ENCODE measurements around the gene ACVRL1. TPM values are rescaled to one million over a fixed set of nuclear protein-coding genes. Genes with fewer than 3 reads are reported as not detected.

The ACVRL1 gene
- polyA plus RNA-seq, 3 donors, result 29.9 to 37.0 (median 31.1) TPM

DNA sequence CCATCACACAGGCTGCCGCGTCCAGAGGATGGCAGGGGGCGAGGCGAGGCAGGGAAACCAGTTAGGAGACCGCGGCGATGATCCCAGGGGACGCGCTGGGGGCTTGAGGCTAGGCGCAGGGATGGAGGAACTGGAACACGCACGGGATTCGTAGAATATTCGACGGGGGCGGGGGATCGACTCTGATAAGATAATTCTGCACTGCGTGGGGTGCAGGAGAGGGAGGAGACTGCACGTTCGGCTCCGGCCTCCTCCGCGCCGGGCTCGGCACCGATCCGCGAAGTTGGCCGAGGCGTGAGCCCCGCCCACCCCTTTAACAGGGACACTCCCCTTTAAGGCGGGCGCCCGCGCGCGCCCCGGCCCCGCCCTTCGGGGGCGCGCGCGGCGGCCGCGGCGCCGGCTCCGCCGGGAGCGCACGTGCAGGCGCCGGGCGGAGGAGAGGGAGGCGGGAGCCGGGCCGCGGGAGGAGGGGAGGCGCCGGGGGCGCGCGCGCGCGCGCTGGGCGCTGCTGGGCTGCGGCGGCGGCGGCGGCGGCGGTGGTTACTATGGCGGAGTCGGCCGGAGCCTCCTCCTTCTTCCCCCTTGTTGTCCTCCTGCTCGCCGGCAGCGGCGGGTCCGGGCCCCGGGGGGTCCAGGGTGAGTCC, 44.0 kb downstream of the ACVRL1 start, which contains the start of gene ACVR1B:
ACVR1B (plus strand) TSS at position 501 of the 644 bp plus-strand sequence; CDS start at position 546, 45 bp downstream.
- DNase-seq (ENCODE audit: extremely low read depth in 1 of 11, low read depth in 9 of 11, low spot score in 4 of 11), result peak; percentile 72 to 83 (median 77)

DNA sequence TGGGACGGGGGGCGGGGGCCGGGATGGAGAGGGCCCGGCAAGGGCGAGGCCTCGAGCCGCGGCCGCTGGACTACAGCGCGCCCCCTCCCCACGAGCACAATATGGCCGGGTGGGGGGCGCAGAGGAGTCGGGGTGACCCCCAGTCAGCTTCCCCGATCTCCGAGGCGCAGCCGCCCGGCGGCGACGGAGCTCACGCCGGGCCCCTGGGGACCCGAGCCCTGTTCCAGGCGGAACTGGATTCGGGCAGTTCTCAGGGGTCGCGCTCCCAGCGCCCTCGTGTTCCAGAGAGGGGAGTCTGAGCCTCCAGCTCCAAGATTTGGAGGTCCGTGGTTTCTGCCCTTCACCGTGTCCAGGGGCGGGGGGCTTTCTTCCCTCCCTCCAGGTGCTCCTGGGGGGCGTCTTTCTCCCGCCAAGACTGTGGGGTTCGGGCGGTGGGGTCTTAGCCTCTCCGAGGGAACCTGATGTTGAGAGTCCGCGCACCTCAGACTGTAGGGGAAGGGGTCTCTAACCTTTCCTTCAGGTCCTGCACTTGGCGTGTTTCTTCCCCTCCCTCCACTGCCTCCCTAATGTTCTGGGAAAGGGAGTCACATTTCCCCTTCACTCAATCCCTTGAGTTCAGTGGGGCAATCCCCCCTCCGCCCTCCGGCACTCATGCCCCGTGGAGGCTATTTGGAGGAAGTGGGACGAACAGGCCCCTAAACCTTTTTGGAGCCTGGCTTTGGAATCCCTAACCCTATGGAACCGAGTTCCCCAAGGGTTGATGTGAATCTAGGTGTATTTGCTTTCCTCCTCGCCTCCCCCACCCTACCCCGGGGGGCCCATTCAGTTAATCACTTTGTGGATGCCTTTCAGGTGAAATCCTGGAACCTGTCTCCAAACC, 44.8 kb downstream of the ACVRL1 start:
- no peak for DNase-seq (ENCODE audit: extremely low read depth in 1 of 11, low read depth in 9 of 11, low spot score in 4 of 11)

DNA sequence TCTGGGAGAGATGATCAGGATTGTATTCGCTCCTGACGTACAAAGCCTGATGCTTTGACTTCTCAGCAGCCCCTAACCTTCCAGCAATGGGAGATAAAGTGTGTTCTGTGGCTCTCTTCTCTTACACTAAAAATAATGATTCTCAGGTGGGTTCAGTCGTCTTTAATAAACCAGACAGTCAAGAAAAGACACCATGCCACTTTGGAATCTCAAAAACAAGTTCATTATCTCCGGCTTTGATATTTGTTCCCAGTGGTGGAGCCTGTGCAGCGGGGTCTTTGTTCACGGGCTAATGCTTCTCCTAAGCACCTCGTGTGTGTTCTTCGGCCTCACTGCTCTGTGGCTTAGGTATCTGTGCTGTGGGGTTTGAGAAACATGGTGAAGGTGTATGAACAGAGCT, 45.8 kb downstream of the ACVRL1 start:
- DNase-seq (ENCODE audit: extremely low read depth in 1 of 11, low read depth in 9 of 11, low spot score in 4 of 11), result no peak

DNA sequence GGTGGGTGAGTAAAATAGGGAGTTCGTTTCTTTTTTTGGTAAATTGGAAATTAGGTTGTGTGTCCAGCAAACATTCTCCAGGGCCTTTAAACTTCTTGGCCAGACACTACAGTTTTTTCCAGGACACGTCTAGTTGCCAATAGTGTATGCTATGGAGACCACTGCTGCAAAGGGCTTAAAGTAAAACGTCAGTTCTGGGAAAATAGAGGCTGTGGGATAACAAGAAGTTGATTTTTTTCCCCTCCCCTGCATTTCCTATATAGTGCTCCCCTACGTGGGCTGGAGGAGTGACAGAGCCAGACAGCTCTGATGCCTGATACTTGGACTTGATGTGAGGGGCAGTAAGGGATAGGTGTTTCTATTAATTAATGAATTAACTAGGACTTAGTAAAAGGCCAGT, 46.6 kb downstream of the ACVRL1 start:
- no peak for DNase-seq (ENCODE audit: extremely low read depth in 1 of 11, low read depth in 9 of 11, low spot score in 4 of 11)

DNA sequence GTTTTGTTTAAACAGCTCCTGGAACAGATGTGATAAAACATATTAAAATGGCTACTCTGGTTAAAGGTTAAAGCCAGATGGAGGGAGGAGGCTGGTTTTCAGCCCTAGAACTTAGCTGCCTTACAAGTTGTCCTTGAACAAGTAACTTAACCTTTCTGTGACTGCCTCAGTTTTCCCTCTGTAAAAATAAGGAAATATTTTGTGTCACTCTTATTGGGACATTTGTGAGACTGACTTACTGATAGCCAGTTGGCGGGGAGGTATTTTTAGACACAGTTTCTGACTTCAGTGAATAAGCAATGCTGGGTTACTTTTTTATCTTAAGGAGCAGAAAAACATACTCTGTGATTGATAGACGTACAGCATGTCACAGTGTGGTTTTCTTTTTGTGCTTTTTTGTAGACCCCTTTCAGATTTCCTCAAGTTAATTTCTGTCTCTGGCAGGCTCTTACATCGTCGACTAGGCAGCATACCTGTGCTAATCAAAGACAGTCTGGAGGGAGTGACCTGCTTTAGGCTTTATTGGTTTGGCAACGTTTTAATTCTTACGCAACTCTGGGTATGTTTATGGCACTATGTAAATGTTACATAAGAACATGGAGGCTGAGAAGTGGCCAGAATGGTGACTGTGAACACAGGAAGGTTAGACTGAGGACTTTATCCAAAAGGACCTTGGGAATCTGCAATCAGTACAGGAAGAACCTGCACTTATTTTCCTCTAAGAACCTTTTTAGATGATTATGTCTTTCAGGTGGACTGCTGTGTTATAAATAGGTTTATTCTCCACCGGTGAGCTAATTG, 47.5 kb downstream of the ACVRL1 start:
- no peak for DNase-seq (ENCODE audit: extremely low read depth in 1 of 11, low read depth in 9 of 11, low spot score in 4 of 11)

DNA sequence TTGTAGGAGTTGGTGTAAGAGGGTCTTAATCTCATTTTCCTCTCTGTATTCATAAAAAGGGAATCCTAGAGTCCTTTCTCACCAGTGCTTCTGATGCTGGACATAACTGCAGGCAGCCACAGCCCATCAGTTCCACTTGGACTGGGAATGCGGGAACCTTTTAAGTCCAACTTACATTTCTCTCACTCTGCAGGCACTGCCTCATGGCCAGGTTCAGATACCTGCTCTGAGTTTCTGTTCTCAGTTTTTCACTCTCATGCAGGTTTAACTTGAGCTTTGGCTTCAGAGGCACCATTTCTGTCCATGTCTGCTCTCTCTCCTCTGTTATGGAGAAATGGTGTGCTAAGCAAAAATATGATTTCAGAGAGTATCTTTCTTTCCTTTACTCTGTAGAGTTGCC, 48.4 kb downstream of the ACVRL1 start:
- no peak for DNase-seq (ENCODE audit: extremely low read depth in 1 of 11, low read depth in 9 of 11, low spot score in 4 of 11)

DNA sequence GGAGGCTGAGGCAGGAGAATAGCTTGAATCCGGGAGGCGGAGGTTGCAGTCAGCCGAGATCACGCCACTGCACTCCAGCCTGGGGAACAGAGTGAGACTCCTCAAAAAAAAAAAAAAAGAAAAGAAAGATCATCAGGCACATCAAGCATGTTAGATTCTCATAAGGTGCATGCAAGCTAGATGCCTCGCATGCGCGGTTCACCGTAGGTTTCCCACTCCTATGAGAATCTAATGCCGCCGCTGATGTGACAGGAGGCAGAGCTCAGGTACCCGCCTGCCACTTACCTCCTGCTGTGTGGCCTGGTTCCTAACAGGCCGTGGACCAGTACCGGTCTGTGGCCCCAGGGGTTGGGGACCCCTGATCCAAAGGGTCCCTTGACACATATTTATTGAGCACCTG, 51.2 kb downstream of the ACVRL1 start:
- no peak for DNase-seq (ENCODE audit: extremely low read depth in 1 of 11, low read depth in 9 of 11, low spot score in 4 of 11)

DNA sequence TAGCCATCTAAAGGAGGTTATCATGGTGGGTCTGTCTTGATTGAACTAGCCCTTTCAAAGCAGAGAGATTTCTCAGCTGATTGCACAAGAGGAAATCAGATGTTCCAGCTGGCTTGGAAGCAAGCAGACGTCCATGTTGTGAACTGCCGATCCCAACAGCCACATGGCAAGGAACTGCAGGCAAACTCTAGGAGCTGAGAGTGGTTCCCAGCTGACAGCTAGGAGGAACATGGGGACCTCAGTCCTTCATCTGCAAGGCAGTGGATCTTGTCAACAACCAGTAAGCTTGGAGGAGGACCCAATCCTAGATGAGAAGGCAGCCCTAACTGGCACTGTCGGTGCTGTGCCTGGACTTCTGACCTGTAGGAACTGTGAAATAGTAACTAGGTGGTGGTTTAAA, 51.9 kb downstream of the ACVRL1 start:
- DNase-seq (ENCODE audit: extremely low read depth in 1 of 11, low read depth in 9 of 11, low spot score in 4 of 11), result no peak

DNA sequence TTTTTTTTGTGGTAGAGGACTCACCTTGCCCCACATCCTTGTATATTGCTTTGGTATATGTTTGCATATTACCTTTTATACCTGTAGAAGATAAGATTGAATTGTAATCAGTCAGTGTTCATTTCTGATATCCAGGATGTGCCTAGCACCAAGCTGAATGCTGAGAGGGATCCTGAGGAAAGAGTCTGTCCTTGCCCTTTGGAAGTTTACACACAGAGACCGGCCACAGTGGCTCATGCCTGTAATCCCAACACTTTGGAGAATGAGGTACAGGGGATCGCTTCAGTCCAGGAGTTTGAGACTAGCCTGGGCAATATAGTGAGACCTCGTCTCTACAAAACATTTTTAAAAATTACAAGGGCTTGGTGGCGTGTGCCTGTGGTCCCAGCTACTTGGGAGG, 52.6 kb downstream of the ACVRL1 start:
- no peak for DNase-seq (ENCODE audit: extremely low read depth in 1 of 11, low read depth in 9 of 11, low spot score in 4 of 11)

DNA sequence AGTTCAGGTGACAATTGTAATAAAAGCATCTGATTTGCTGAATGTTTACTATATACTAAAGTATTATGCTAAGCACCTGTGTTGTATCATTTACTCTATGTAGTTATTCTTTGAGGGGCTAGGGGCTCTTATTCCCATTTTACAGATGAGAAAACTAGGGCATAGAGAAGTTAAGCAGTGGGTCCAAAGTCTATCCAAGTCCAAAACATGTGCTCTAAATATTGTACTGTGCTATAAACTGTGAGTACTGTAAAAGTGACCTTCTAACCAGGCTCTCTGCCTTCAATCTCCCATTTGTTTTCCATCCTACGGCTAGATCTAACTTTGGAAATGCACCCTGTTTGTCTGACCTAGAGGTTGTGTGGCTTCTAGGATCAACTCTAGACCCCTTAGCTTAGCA, 53.2 kb downstream of the ACVRL1 start:
- DNase-seq (ENCODE audit: extremely low read depth in 1 of 11, low read depth in 9 of 11, low spot score in 4 of 11), result no peak

DNA sequence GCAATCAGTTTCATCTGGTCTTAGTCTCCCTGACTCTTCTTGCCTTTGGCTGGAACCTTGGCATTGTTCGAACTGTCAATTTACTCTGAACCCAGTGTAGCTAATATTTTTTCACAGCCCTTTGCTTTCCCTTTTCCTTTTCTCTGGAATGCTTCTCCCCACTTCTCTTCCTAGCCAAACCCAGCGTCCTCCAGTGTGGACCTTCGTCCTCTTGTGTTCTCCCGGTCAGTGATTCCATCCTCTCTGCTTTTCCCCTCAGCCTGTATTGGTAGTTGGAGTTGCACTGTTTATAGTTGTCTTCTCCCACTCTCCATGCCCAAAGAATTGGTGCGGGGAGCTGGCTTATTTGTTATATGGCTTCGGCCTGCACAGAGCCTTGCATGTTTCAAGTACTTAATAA, 53.6 kb downstream of the ACVRL1 start:
- no peak for DNase-seq (ENCODE audit: extremely low read depth in 1 of 11, low read depth in 9 of 11, low spot score in 4 of 11)

DNA sequence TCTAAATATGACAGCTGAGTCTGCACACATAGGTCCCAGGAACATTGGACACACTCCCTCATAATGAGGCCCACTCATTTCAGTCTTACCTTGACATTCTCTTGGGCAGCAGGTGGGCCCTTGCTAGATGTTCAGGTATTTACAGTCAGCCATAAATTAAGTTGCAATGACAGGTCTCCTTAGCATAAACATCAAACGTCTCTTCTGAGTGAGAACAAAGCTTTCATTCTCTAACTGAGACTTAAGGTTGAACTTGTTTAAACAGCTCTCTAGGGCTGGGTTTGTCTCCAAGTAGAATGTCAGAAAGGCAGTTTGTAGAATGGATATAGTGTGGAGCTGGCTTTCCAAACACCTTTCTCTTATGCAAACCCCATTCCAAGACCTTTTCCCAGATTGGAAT, 54.5 kb downstream of the ACVRL1 start:
- DNase-seq (ENCODE audit: extremely low read depth in 1 of 11, low read depth in 9 of 11, low spot score in 4 of 11), result no peak

DNA sequence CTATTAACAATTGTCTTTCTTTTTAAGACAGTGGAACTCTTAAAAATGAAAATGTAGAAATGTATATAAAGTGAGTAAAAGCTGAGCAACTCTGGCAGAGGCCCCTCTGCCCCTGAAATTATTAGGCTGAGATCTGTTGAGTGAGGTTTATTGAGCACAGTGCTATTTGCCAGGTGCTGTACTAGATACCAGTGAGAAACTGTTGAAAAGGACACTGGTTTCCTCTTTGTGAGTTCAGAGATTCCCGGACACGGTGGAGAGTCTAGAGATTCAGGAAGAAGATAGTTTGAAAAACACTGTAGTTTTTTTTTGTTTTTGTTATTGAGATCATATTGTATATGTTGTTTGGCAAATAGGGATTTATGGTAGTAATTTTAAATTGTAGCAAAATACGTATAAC, 55.4 kb downstream of the ACVRL1 start:
- no peak for DNase-seq (ENCODE audit: extremely low read depth in 1 of 11, low read depth in 9 of 11, low spot score in 4 of 11)

DNA sequence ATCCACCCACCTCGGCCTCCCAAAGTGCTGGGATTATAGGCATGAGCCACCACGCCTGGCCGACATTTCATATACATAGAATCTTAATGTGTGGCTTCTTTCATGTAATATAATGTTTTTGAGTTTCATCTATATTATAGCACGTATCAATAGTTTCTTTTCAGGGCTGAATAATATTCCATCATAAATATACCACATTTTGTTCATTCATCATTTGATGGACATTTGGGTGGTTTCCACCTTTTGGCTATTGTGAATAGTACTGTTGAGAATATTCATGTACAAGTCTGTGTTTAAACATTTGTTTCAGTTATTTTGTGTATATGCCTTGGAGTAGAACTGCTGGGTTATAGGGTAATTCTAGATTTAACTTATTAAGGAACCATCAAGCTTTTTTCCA, 56.2 kb downstream of the ACVRL1 start:
- no peak for DNase-seq (ENCODE audit: extremely low read depth in 1 of 11, low read depth in 9 of 11, low spot score in 4 of 11)

DNA sequence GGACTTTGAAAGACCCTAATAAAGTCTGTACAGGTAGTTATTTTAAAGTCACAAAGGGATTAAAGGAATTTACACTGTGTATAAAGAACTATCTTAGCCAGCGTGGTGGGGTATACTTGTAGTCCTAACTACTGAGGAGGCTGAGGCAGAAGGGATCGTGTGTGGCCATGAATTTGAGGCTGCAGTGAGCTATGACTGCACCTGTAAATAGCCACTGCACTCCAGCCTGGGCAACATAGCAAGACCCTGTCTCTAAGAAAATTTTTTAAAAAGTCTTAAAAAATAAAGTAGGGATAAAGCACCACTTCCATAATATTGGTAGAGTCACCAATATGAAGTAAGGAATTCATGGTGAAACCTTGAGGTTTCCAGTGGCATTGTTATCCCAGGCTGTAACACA, 62.3 kb downstream of the ACVRL1 start:
- DNase-seq (ENCODE audit: extremely low read depth in 1 of 11, low read depth in 9 of 11, low spot score in 4 of 11), result no peak

DNA sequence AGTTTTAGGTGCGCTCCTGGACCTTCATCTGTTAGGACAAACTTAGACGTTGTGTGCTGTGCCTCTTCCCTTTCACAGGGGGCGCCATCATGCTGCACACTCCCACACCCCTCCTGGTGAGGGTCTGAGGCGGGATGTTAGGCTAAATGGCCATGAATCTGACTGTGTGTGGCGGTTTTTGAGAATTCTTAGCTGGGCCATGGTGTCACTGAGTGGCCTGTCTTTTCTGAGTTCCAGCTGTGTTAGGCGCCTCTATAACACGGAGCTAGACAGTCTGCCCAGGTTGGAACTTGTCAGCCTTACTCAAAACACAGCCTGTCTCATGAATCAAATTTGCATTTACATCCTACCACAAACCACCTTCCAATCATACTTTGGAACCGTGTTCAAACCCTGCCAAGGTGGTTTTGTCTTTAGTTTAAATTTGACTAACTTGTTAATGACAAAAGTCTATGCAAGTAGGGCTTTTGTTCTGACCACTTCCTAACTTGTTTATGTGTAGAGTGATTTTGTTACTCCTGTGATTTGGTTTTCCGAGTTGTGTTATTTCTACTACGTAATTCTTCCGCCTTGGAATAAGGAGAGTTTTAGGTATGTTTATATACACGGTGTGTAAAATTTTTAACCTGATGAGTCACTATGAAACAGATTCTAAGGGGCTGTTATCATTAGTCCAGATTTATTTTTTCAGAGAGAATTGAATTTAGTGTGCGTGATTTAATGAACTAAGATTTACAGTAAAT, 63.8 kb downstream of the ACVRL1 start:
- no peak for DNase-seq (ENCODE audit: extremely low read depth in 1 of 11, low read depth in 9 of 11, low spot score in 4 of 11)

DNA sequence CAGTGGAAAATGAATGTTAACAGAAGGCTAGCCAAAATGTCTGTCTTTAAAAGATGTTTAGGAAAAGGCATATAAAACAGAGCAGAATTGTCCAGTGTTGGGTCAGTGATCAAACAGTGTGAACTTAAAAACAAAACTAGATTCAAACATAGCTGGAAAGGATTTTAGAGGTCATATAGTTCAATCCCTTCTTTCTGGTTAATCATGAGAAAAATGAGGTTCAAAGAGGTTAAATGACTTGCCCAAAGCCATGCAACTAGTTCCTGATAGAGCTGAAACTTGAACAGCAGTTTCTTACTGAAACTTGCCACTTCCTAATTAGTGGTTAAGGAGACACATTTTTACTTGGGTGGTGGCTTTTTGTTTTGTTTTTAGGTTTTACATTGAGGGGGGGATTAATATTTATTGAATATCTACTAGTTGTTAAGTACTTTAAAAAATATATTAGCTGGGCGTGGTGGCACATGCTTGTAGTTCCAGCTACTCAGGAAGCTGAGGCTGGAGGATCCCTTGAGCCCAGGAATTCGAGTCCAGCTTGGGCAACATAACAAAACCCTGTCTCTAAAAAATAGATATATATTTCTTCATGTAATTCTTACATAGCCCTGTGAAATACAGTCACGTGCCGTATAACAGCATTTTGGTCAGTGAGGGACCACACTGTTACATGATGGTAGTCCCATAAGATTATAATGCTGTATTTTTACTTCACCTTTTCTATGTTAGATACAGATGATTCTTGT, 64.5 kb downstream of the ACVRL1 start:
- no peak for DNase-seq (ENCODE audit: extremely low read depth in 1 of 11, low read depth in 9 of 11, low spot score in 4 of 11)

DNA sequence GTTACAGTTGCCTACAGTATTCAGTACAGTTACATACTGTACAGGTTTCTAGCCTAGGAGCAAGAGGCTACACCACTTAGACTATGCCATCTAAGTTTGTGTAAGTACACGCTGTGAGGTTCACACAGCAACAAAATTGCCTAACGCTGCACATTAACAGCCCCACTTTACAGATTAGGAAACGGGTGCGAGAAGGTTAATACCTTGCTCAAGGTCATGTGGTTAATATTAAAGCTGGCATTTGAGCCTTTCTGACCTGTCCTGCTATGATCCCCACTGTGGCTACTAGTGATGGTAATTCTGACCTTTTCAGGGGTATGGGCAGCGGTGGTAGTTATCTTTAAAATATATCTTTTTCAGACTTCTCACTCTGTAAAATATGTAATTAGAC, 65.1 kb downstream of the ACVRL1 start:
- DNase-seq (ENCODE audit: extremely low read depth in 1 of 11, low read depth in 9 of 11, low spot score in 4 of 11), result no peak
